GM18499 (cell line): ENCODE data around the gene GFM1.
"Not testable (repeated sequence)": the region's sequence is repeated elsewhere in the genome, so short reads cannot be mapped to it uniquely, and the experiment has no call there.

ENCODE experiments used
- ATAC-seq: cut with Tn5 transposase; IDR thresholded peaks from one replicate; pipeline ENCODE4 v1.9.1; 2021; ENCODE audit warnings: moderate number of reproducible peaks; ENCODE audit not compliant: insufficient read depth, unreplicated experiment

The GFM1 gene

GRCh38 chr3:158672215-158673176 lies 28.2 kb downstream of the GFM1 start, which contains the start of gene LXN:
Gene LXN, minus strand, starts transcription at chr3:158672648. Its CDS starts 170 bp downstream, at chr3:158672478.
- ATAC-seq = peak; percentile 99

DNA sequence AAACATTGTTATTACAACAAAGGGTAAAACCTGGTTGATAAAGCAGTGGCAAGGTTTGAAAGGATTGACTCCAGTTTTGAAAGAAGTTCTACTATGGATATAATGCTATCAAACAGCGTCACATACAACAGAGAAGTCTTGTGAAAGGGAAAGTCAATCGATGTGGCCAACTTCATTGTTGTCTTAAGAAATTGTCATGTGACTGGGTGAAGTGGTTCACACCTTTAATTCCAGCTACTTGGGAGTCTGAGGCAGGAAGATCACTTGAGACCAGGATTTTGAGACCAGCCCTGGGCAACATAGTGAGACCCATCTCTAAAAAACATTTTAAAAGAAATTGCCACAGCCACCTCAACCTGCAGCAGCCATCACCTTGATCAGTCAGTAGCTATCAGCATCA lies 34.4 kb downstream of the GFM1 start:
- ATAC-seq = no peak

DNA sequence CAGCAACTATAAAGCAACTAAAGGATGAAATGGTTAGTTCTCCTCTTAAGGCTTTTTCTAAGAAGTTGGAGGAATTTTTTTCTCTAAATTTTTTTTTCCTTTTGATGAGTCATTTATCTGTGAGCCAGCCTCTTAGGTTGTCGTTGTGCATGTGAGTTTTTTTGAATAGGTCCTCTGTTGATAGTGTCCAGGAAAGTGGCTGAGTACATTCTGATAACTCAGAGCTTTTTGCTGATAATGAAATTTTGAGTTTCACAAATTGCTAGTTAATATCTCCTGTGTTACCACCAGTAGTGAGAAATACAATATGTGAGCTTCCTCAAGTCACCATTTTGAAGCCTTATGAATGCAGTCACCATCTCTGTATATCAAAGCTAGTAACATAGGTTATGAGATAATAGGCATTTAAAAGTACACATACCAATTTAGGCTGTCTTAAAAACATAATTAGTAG lies 35.2 kb downstream of the GFM1 start:
- ATAC-seq = no peak

GRCh38 chr3:158680861-158681260 lies 36.5 kb downstream of the GFM1 start:
- ATAC-seq = no peak

- no peak for ATAC-seq
These were observed 39.1 kb downstream of the GFM1 start for GRCh38 chr3:158683230-158683962.

GRCh38 chr3:158685159-158685558 lies 40.8 kb downstream of the GFM1 start:
- ATAC-seq = no peak

DNA sequence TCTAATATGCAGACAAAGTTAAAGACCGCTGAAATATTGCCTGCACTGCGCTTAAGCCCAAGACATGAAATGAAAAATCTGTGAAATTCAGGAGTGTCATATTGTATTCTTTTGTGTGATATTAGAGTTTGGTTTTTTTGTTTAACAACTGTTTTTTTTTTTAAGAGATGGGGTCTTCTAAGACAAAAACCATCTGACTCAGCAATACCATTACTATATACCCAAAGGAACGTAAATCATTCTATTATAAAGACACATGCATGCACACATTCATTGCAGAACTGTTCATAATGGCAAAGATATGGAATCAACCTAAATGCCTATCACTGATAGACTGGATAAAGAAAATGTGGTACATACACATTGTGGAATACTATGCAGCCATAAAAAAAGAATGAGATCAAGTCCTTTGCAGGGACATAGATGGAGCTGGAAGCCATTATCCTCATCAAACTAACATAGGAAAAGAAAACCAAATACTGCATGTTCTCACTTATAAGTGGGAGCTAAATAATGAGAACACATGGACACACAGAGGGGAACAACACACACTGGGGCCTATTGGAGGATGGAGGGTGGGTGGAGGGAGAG lies 49.6 kb downstream of the GFM1 start:
- ATAC-seq = not testable (repeated sequence)

DNA sequence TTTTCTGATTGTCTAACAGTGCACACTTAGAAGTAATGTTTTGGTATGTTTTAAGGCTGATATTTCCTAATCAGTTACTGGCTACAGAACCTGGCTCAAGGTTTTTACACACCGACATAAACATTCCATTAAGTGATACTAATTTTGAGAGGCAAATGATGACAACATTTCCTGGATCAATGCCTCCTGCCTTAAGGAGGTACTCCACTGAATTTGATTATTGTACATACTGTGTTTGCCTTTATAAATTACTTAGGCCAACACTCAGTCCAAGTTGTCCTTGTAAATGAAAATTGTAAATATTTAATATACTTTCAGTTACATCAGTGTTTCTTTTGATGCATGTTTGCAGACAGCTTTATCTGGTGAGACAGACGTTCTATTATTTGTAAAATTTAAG lies 52.3 kb downstream of the GFM1 start:
- no peak for ATAC-seq

DNA sequence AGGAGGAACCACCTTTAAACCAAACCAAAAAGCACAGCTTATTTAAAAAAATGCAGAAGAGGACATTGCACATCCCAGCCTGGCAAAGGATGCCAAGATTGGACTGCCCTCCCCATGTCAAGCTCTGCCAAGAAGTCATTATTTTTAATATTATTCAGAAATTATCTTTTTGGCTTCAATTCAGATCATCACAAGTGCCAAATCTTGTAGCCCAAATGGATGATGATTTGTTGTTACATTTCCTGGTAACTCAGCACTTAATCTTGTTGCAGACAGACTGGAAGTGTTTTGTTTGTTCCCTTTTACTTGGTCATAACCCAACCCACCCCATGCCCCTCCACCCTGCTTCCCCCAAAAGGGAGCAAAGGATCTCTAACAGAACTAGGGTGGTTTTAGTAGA lies 56.2 kb downstream of the GFM1 start:
- no peak for ATAC-seq

DNA sequence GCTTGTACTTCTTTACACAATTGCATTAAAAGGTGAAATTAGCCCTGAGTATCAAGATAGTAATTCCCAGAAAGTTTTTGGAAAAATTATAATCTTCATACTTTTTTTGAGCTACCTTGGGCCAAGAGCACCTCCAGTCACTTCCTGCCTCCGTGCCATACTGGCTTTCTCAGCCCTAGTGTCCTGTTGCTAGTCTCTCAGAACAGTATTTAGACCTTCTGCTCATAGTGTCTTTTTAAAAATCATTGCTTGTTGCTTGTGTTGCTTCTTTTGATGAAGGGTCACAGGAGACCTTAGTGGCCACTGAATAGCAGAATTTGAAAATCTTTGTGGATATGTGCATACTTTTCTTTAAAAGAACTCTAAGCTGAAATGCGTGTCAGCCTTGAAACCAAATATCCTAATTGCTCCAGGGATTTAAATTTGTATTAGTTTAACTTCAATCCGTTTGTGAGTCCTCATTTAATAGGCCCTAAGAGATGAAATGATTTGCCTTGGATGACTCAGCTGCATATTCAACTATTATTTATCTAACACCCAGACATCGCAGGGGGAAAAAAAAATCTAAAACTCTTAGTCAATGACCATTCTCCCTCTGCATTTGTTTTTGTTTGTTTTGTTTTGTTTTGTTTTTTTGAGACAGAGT lies 57.2 kb downstream of the GFM1 start:
- no peak for ATAC-seq

GRCh38 chr3:158702815-158703481 lies 58.6 kb downstream of the GFM1 start:
- ATAC-seq = no peak

GRCh38 chr3:158703566-158703965 lies 59.2 kb downstream of the GFM1 start:
- no peak for ATAC-seq

DNA sequence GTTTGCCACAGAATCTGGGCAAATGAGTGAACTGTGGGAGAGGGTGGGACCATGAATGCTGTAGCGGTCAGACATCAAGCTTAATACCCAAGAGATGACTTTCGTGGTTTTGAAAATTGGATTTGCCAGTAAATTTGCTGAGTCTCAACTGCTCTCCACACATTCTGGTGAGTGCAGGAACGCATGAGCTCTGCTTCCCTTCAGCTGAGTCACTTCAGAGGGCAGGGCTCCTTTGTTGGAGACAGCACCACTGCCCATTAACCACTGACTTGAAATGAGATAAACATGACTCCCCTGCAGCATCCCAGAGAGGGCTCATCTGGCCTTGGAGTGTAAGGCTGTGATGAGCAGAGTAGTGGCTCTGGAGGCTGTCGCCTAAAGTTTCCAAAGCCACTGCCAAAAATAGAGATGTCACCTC lies 65.3 kb downstream of the GFM1 start:
- ATAC-seq = no peak

GRCh38 chr3:158710601-158711000 lies 66.3 kb downstream of the GFM1 start:
- ATAC-seq = no peak

GRCh38 chr3:158711886-158712285 lies 67.6 kb downstream of the GFM1 start:
- no peak for ATAC-seq

GRCh38 chr3:158712443-158712842 lies 68.1 kb downstream of the GFM1 start:
- no peak for ATAC-seq

GRCh38 chr3:158713094-158713499 lies 68.8 kb downstream of the GFM1 start:
- ATAC-seq = no peak

DNA sequence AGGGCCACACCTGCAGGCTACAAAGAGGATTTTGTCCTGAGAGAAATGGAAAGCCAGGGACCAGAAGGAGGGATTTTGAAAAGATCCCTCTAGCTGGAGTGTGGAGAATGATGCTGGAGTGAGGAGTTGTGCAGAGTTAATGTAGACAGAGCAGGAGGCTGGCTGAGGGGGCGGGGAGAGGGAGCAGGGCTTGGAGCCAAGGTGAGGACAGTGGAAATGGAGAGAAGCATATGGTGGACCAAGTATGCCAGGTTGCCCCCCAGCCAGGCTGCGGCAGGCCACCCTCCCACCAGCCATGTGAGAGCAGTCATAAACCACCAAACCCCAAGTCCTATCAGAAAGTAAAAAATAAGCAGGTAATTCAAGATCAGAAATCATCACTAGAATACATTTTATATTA lies 73.2 kb downstream of the GFM1 start:
- ATAC-seq = no peak

- ATAC-seq = no peak
These were observed 74.3 kb downstream of the GFM1 start for GRCh38 chr3:158718490-158719170.
